ENCODE data around the gene ANKMY2.

The ANKMY2 gene

DNA sequence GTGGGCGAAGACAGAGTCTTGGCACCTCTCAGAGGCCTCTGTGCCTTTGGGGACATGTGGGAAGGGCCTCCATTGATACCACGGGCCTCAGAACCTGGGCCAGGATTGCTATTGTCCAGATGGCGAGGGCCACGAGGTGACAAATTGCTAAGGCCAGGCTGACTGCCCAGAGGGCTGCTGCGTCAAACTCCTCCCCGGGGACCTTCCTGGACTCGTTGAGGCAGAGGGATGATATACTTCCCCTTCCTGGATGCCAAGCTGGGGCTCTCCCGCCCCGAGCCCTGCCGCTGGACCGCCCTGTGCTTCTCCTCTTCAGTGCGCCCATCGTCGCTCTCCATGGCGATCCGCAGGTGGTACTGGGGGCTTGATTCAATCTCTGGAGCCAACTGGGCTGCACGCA is 60.0 kb downstream of the ANKMY2 start:
- DNase-seq (ENCODE audit: low read depth) = peak; percentile 24
- no peak overlapping the region for H3K4me3 ChIP-seq (ENCODE audit: low read depth, low read length)
- no peak for TF ChIP-seq MYC (IDR thresholded peaks at IDR 0.05; ENCODE audit: low read depth, low read length)
- no peak for TF ChIP-seq POLR2A (IDR thresholded peaks at IDR 0.05; ENCODE audit: extremely low read depth, insufficient read length)
- TF ChIP-seq, protein P1, sequence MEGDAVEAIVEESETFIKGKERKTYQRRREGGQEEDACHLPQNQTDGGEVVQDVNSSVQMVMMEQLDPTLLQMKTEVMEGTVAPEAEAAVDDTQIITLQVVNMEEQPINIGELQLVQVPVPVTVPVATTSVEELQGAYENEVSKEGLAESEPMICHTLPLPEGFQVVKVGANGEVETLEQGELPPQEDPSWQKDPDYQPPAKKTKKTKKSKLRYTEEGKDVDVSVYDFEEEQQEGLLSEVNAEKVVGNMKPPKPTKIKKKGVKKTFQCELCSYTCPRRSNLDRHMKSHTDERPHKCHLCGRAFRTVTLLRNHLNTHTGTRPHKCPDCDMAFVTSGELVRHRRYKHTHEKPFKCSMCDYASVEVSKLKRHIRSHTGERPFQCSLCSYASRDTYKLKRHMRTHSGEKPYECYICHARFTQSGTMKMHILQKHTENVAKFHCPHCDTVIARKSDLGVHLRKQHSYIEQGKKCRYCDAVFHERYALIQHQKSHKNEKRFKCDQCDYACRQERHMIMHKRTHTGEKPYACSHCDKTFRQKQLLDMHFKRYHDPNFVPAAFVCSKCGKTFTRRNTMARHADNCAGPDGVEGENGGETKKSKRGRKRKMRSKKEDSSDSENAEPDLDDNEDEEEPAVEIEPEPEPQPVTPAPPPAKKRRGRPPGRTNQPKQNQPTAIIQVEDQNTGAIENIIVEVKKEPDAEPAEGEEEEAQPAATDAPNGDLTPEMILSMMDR (IDR thresholded peaks at IDR 0.05; ENCODE audit: low read depth, low read length) = no peak
- TF ChIP-seq, protein P2, sequence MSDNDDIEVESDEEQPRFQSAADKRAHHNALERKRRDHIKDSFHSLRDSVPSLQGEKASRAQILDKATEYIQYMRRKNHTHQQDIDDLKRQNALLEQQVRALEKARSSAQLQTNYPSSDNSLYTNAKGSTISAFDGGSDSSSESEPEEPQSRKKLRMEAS (IDR thresholded peaks at IDR 0.05; ENCODE audit: low read depth, low read length) = no peak

DNA sequence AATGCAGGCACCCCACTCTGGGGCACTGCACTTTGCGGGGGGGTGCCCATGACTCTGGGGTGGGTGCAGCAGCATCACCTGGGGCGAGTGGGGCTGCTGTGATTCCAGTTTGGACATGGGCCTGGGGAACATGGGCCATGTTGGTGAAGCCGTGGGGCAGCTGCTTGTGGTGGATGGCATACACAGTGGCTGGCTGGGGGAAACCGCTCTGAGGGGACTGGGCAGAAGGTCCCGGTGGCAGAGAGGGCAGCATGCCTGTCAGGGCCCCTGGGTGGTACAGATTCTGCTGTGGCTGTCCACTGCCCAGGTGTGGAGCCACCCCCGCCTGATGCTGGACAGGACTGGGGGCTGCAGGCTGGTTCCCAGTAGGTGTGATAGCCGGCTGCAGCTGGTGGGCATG is 61.7 kb downstream of the ANKMY2 start:
- TF ChIP-seq, protein P1 (IDR thresholded peaks at IDR 0.05; ENCODE audit: low read depth, low read length) = no peak
- TF ChIP-seq, protein P2 (IDR thresholded peaks at IDR 0.05; ENCODE audit: low read depth, low read length) = no peak
- TF ChIP-seq MYC (IDR thresholded peaks at IDR 0.05; ENCODE audit: low read depth, low read length) (no peak), POLR2A (IDR thresholded peaks at IDR 0.05; ENCODE audit: extremely low read depth, insufficient read length) (no peak)
- no peak for DNase-seq (ENCODE audit: low read depth)
- H3K4me3 ChIP-seq (ENCODE audit: low read depth, low read length) = no peak overlapping the region

DNA sequence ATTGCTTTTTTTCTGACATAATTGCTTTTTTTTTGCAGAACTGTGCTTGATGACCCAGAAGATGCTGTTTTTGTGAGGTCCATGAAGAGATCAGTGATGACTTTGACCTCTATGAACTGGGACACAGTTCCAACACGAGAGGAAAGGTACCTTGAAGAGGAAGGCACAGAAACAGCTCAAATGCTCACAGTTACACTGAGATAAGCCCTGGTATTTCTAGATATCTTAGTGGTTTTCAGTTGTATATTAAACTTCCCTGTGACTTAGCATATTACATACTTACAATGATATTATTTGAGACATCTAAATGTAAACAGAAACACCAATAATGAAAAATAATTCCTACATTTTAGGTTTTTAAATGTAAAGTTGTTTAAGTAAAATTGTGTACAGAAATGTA is 64.3 kb downstream of the ANKMY2 start:
- no peak for DNase-seq (ENCODE audit: low read depth)
- TF ChIP-seq, protein P2 (IDR thresholded peaks at IDR 0.05; ENCODE audit: low read depth, low read length) = no peak
- TF ChIP-seq MYC (IDR thresholded peaks at IDR 0.05; ENCODE audit: low read depth, low read length) (no peak), POLR2A (IDR thresholded peaks at IDR 0.05; ENCODE audit: extremely low read depth, insufficient read length) (no peak)
- TF ChIP-seq, protein P1 (IDR thresholded peaks at IDR 0.05; ENCODE audit: low read depth, low read length) = no peak
- no peak overlapping the region for H3K4me3 ChIP-seq (ENCODE audit: low read depth, low read length)

DNA sequence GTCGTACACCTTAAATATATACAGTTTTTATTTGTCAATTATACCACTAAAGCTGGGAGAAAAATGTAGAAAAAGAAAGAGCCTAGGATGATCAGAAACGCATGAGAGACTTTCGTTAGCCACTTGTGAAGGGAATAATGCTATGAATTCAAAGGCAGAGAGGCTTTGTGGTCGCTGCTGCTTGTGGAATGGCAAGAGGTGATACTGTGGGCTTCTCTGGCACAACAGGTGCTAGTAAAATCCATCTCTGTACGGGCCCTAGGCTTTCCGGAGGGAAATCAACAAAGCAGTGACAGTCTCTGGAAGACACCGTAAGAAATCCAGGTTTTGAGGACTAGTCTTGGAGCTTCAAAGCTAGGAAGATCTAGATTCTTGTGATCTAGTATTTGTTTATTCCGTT is 66.3 kb downstream of the ANKMY2 start:
- no peak overlapping the region for H3K4me3 ChIP-seq (ENCODE audit: low read depth, low read length)
- TF ChIP-seq POLR2A (IDR thresholded peaks at IDR 0.05; ENCODE audit: extremely low read depth, insufficient read length) = no peak
- TF ChIP-seq, protein P2 (IDR thresholded peaks at IDR 0.05; ENCODE audit: low read depth, low read length) = no peak
- TF ChIP-seq, protein P1 (IDR thresholded peaks at IDR 0.05; ENCODE audit: low read depth, low read length) = no peak
- TF ChIP-seq MYC (IDR thresholded peaks at IDR 0.05; ENCODE audit: low read depth, low read length) = no peak
- no peak for DNase-seq (ENCODE audit: low read depth)

DNA sequence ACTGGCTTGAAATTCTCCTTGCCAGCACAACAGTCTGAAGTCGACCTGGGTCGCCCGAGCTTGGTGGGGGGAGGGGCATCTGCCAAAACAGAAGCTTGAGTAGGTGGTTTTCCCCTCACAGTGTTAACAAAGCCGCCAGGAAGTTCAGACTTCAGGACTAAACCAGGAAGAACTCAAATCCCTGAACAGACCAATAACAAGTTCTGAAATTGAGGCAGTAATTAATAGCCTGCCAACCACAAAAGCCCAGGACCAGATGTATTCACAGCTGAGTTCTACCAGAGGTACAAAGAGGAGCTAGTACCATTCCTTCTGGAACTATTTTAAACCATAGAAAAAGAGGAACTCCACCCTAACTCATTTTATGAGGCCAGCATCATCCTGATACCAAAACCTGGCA is 73.6 kb downstream of the ANKMY2 start:
- DNase-seq (ENCODE audit: low read depth) = no peak
- TF ChIP-seq, protein P2 (IDR thresholded peaks at IDR 0.05; ENCODE audit: low read depth, low read length) = no peak
- no peak for TF ChIP-seq MYC (IDR thresholded peaks at IDR 0.05; ENCODE audit: low read depth, low read length)
- TF ChIP-seq, protein P1 (IDR thresholded peaks at IDR 0.05; ENCODE audit: low read depth, low read length) = no peak
- no peak for TF ChIP-seq POLR2A (IDR thresholded peaks at IDR 0.05; ENCODE audit: extremely low read depth, insufficient read length)
- H3K4me3 ChIP-seq (ENCODE audit: low read depth, low read length) = no peak overlapping the region

Data from NB4 (cell line).